ENCODE measurements around the gene HSD17B7.
"Not testable (repeated sequence)": the region's sequence is repeated elsewhere in the genome, so short reads cannot be mapped to it uniquely, and the experiment has no call there.

- TF ChIP-seq CTCF (IDR thresholded peaks at IDR 0.05; ENCODE audit: poor library complexity, severe bottlenecking); TAF1 (IDR thresholded peaks at IDR 0.05; ENCODE audit: low read depth); RAD21 (conservative IDR thresholded peaks at IDR 0.05); POLR2AphosphoS5 (IDR thresholded peaks at IDR 0.05): not testable (repeated sequence)
Observed at GRCh38 chr1:162818136-162818535, 27.6 kb downstream of the HSD17B7 start.

All from neural cell (in vitro differentiated cells).